ENCODE measurements around the gene MMP14. TPM values are rescaled to one million over a fixed set of nuclear protein-coding genes. Genes with fewer than 3 reads are reported as not detected.

Gene MMP14
- total RNA-seq, 5 donors from 2014 or later (not counting 1 experiment from before 2014, with no cell fraction given) = 1.9 to 3.7 (median 2.3) TPM

- peaks cover 0 to 5% (median 2%) of the 10 kb centered on the region in 3 donors for H3K4me1 Mint-ChIP-seq
- H3K4me1 ChIP-seq (ENCODE audit: control insufficient read depth in 1 of 2, extremely low read depth in 1 of 2, insufficient read depth in 2 of 2, low read length in 2 of 2) = peaks cover 0 to under 1% of the 10 kb centered on the region in 2 experiments
- no peak overlapping the region for H3K27ac ChIP-seq (ENCODE audit: low read length)
- ChIA-PET CTCF (interaction anchor here in 1 of 2 donors (0.7 kb wide), 1 partner anchor 9 kb away, joined by 3 read pairs; no protein-coding TSS in a partner anchor), POLR2A (no interaction called here)
- peaks cover 0 to 83% of the 10 kb centered on the region in 2 experiments for H3K27me3 ChIP-seq (replicated peaks in 1 of 2; ENCODE audit: control insufficient read depth in 2 of 2, extremely low read depth in 1 of 2, insufficient read depth in 2 of 2, low read length in 1 of 2)
- no peaks in the 10 kb centered on the region for H3K9me3 Mint-ChIP-seq
- no peaks in the 10 kb centered on the region for H3K36me3 Mint-ChIP-seq
- H3K27me3 Mint-ChIP-seq = peaks cover 26 to 49% of the 10 kb centered on the region in 2 donors
- no peak overlapping the region for H3K4me3 ChIP-seq (ENCODE audit: control insufficient read depth in 1 of 2, extremely low read depth in 1 of 2, low read length in 1 of 2)
- 73% methylated on average over 17 of the region's 21 CpGs for WGBS (ENCODE audit: insufficient coverage)
- no peak overlapping the region for H3K27ac Mint-ChIP-seq
- no peaks in the 10 kb centered on the region for H3K36me3 ChIP-seq (ENCODE audit: control insufficient read depth in 2 of 2, extremely low read depth in 1 of 2, insufficient read depth in 1 of 2, low read length in 1 of 2)
- no peak overlapping the region for H3K4me3 Mint-ChIP-seq
- no peaks in the 10 kb centered on the region for H3K9me3 ChIP-seq
- DNase-seq (no peak), ATAC-seq (replicated peaks in 1 of 4) (no peak)
Observed at GRCh38 chr14:22843123-22843925, 6.9 kb downstream of the MMP14 start.

GRCh38 chr14:22844221-22845102 lies 8.1 kb downstream of the MMP14 start:
- H3K27me3 Mint-ChIP-seq = peaks cover 25 to 47% of the 10 kb centered on the region in 2 donors
- no peak for ATAC-seq (replicated peaks in 1 of 4)
- no peaks in the 10 kb centered on the region for H3K9me3 Mint-ChIP-seq
- H3K4me1 Mint-ChIP-seq = no peaks in the 10 kb centered on the region
- H3K4me3 ChIP-seq (ENCODE audit: control insufficient read depth in 1 of 2, extremely low read depth in 1 of 2, low read length in 1 of 2) = no peak overlapping the region
- H3K27ac Mint-ChIP-seq = no peak overlapping the region
- CTCF ChIA-PET = interaction anchor here in 1 of 2 donors (0.7 kb wide), 2 partner anchors 10 to 42 kb away, joined by 3 to 4 read pairs; no protein-coding TSS in a partner anchor
- H3K27ac ChIP-seq (ENCODE audit: low read length) = no peak overlapping the region
- no peak overlapping the region for H3K4me3 Mint-ChIP-seq
- DNase-seq = no peak
- peaks cover 0 to 83% of the 10 kb centered on the region in 2 experiments for H3K27me3 ChIP-seq (replicated peaks in 1 of 2; ENCODE audit: control insufficient read depth in 2 of 2, extremely low read depth in 1 of 2, insufficient read depth in 2 of 2, low read length in 1 of 2)
- WGBS (ENCODE audit: insufficient coverage) = 91% methylated on average over 20 of the region's 22 CpGs
- POLR2A ChIA-PET = no interaction called here
- H3K9me3 ChIP-seq = no peaks in the 10 kb centered on the region
- H3K4me1 ChIP-seq (ENCODE audit: control insufficient read depth in 1 of 2, extremely low read depth in 1 of 2, insufficient read depth in 2 of 2, low read length in 2 of 2) = no peaks in the 10 kb centered on the region
- H3K36me3 ChIP-seq (ENCODE audit: control insufficient read depth in 2 of 2, extremely low read depth in 1 of 2, insufficient read depth in 1 of 2, low read length in 1 of 2) = no peaks in the 10 kb centered on the region
- no peaks in the 10 kb centered on the region for H3K36me3 Mint-ChIP-seq

GRCh38 chr14:22845103-22845394 lies 8.7 kb downstream of the MMP14 start:
- H3K27me3 ChIP-seq (replicated peaks in 1 of 2; ENCODE audit: control insufficient read depth in 2 of 2, extremely low read depth in 1 of 2, insufficient read depth in 2 of 2, low read length in 1 of 2) = peaks cover 0 to 80% of the 10 kb centered on the region in 2 experiments
- H3K36me3 Mint-ChIP-seq = no peaks in the 10 kb centered on the region
- DNase-seq (no peak), ATAC-seq (replicated peaks in 1 of 4) (no peak)
- H3K9me3 Mint-ChIP-seq = no peaks in the 10 kb centered on the region
- ChIA-PET POLR2A (interaction anchor here in 1 of 2 donors (0.7 kb wide), 1 partner anchor 1146 kb away, joined by 3 read pairs; no protein-coding TSS in a partner anchor), CTCF (interaction anchor here in 1 of 2 donors (0.7 kb wide), 1 partner anchor 10 kb away, joined by 4 read pairs; no protein-coding TSS in a partner anchor)
- H3K4me1 Mint-ChIP-seq = no peaks in the 10 kb centered on the region
- no peaks in the 10 kb centered on the region for H3K36me3 ChIP-seq (ENCODE audit: control insufficient read depth in 2 of 2, extremely low read depth in 1 of 2, insufficient read depth in 1 of 2, low read length in 1 of 2)
- H3K4me3 ChIP-seq (ENCODE audit: control insufficient read depth in 1 of 2, extremely low read depth in 1 of 2, low read length in 1 of 2) = no peak overlapping the region
- no peak overlapping the region for H3K27ac ChIP-seq (ENCODE audit: low read length)
- H3K4me3 Mint-ChIP-seq = no peak overlapping the region
- H3K27me3 Mint-ChIP-seq = peaks cover 25 to 43% of the 10 kb centered on the region in 2 donors
- no peak overlapping the region for H3K27ac Mint-ChIP-seq
- 94% methylated on average over 5 of the region's 9 CpGs for WGBS (ENCODE audit: insufficient coverage)
- no peaks in the 10 kb centered on the region for H3K4me1 ChIP-seq (ENCODE audit: control insufficient read depth in 1 of 2, extremely low read depth in 1 of 2, insufficient read depth in 2 of 2, low read length in 2 of 2)
- H3K9me3 ChIP-seq = no peaks in the 10 kb centered on the region

- Mint-ChIP-seq H3K9me3 (no peaks in the 10 kb centered on the region), H3K27me3 (peaks cover 17 to 37% of the 10 kb centered on the region in 2 donors), H3K36me3 (no peaks in the 10 kb centered on the region), H3K4me3 (no peak overlapping the region), H3K27ac (no peak overlapping the region), H3K4me1 (no peaks in the 10 kb centered on the region)
- 98% methylated on average over 12 of the region's 26 CpGs for WGBS (ENCODE audit: insufficient coverage)
- ATAC-seq (replicated peaks in 1 of 4) (no peak), DNase-seq (no peak)
- Histone ChIP-seq H3K27me3 (replicated peaks in 1 of 2; ENCODE audit: control insufficient read depth in 2 of 2, extremely low read depth in 1 of 2, insufficient read depth in 2 of 2, low read length in 1 of 2) (peaks cover 0 to 74% of the 10 kb centered on the region in 2 experiments), H3K4me1 (ENCODE audit: control insufficient read depth in 1 of 2, extremely low read depth in 1 of 2, insufficient read depth in 2 of 2, low read length in 2 of 2) (no peaks in the 10 kb centered on the region), H3K27ac (ENCODE audit: low read length) (no peak overlapping the region), H3K36me3 (ENCODE audit: control insufficient read depth in 2 of 2, extremely low read depth in 1 of 2, insufficient read depth in 1 of 2, low read length in 1 of 2) (no peaks in the 10 kb centered on the region), H3K4me3 (ENCODE audit: control insufficient read depth in 1 of 2, extremely low read depth in 1 of 2, low read length in 1 of 2) (no peak overlapping the region), H3K9me3 (no peaks in the 10 kb centered on the region)
- ChIA-PET CTCF (interaction anchor here in 1 of 2 donors (0.6 kb wide), 1 partner anchor 1235 kb away, joined by 3 read pairs; no protein-coding TSS in a partner anchor), POLR2A (no interaction called here)
Observed at GRCh38 chr14:22845821-22846625, 9.6 kb downstream of the MMP14 start.

- Histone ChIP-seq H3K9me3 (no peaks in the 10 kb centered on the region), H3K4me1 (ENCODE audit: control insufficient read depth in 1 of 2, extremely low read depth in 1 of 2, insufficient read depth in 2 of 2, low read length in 2 of 2) (no peaks in the 10 kb centered on the region), H3K4me3 (ENCODE audit: control insufficient read depth in 1 of 2, extremely low read depth in 1 of 2, low read length in 1 of 2) (no peak overlapping the region), H3K27me3 (replicated peaks in 1 of 2; ENCODE audit: control insufficient read depth in 2 of 2, extremely low read depth in 1 of 2, insufficient read depth in 2 of 2, low read length in 1 of 2) (peaks cover 0 to 70% of the 10 kb centered on the region in 2 experiments), H3K36me3 (ENCODE audit: control insufficient read depth in 2 of 2, extremely low read depth in 1 of 2, insufficient read depth in 1 of 2, low read length in 1 of 2) (no peaks in the 10 kb centered on the region), H3K27ac (ENCODE audit: low read length) (no peak overlapping the region)
- H3K4me3 Mint-ChIP-seq = no peak overlapping the region
- ChIA-PET POLR2A (interaction anchor here in 1 of 2 donors (0.7 kb wide), 1 partner anchor 294 kb away, joined by 3 read pairs; no protein-coding TSS in a partner anchor), CTCF (interaction anchor here in 1 of 2 donors (0.6 kb wide), 1 partner anchor 1236 kb away, joined by 3 read pairs; no protein-coding TSS in a partner anchor)
- H3K4me1 Mint-ChIP-seq = peaks cover 0 to 2% (median 0%) of the 10 kb centered on the region in 3 donors
- DNase-seq (no peak), ATAC-seq (replicated peaks in 1 of 4) (no peak)
- 70% methylated on average over 9 of the region's 11 CpGs for WGBS (ENCODE audit: insufficient coverage)
- no peaks in the 10 kb centered on the region for H3K36me3 Mint-ChIP-seq
- H3K27ac Mint-ChIP-seq = no peak overlapping the region
- no peaks in the 10 kb centered on the region for H3K9me3 Mint-ChIP-seq
- peaks cover 17 to 34% of the 10 kb centered on the region in 2 donors for H3K27me3 Mint-ChIP-seq
Observed at GRCh38 chr14:22846811-22847307, 10.5 kb downstream of the MMP14 start.
